Muscle layer of colon (tissue), 2 donors: Measurements from ENCODE around the gene KRAS.

Experiments
- H3K27ac ChIP-seq: one replicate; pipeline ENCODE4 v1.7.0; 2013; ENCODE audit warnings: low read depth, mild to moderate bottlenecking, low read length, moderate library complexity
- H3K27me3 ChIP-seq, 2 donors: one replicate each; pipeline ENCODE4 v1.7.0; 2013; ENCODE audit warnings: low read length in 2 of 2, mild to moderate bottlenecking in 2 of 2; ENCODE audit not compliant: insufficient read depth in 2 of 2, control insufficient read depth in 1 of 2
- H3K36me3 ChIP-seq: one replicate; pipeline ENCODE4 v1.7.0; 2013; ENCODE audit warnings: mild to moderate bottlenecking, low read length; ENCODE audit not compliant: insufficient read depth
- H3K4me1 ChIP-seq: one replicate; pipeline ENCODE4 v1.7.0; 2013; ENCODE audit warnings: mild to moderate bottlenecking, low read length; ENCODE audit not compliant: insufficient read depth
- H3K4me3 ChIP-seq, 2 donors: one replicate each; pipeline ENCODE4 v1.7.0; 2013; ENCODE audit warnings: low read length in 2 of 2, low read depth in 1 of 2, mild to moderate bottlenecking in 1 of 2, moderate library complexity in 1 of 2
- H3K9ac ChIP-seq: one replicate; pipeline ENCODE4 v1.7.0; 2013; ENCODE audit warnings: low read length
- H3K9me3 ChIP-seq: one replicate; pipeline ENCODE4 v1.7.0; 2013; ENCODE audit warnings: mild to moderate bottlenecking, low read length
- donor health status: abdominal sarcoma.
- donor health status: Adenocarcinoma of cecum.

KRAS gene

GRCh38 chr12:25241167-25242020 is 9.3 kb downstream of the KRAS start:
- Histone ChIP-seq H3K27me3 (no peaks in the 10 kb centered on the region), H3K27ac (peak overlapping the region; percentile 14), H3K36me3 (peaks cover 17% of the 10 kb centered on the region), H3K9me3 (no peaks in the 10 kb centered on the region), H3K4me1 (peaks cover 20% of the 10 kb centered on the region), H3K4me3 (no peak overlapping the region), H3K9ac (peak overlapping the region; percentile 16)

- Histone ChIP-seq H3K27ac (no peak overlapping the region), H3K4me3 (no peak overlapping the region), H3K9me3 (no peaks in the 10 kb centered on the region), H3K4me1 (peaks cover 15% of the 10 kb centered on the region), H3K27me3 (no peaks in the 10 kb centered on the region), H3K9ac (no peak overlapping the region), H3K36me3 (peaks cover 5% of the 10 kb centered on the region)
Observed at GRCh38 chr12:25236626-25237025, 14.1 kb downstream of the KRAS start.

GRCh38 chr12:25236190-25236589 is 14.5 kb downstream of the KRAS start:
- no peaks in the 10 kb centered on the region for H3K27me3 ChIP-seq
- H3K9me3 ChIP-seq, result no peaks in the 10 kb centered on the region
- peaks cover 5% of the 10 kb centered on the region for H3K36me3 ChIP-seq
- H3K4me3 ChIP-seq, result no peak overlapping the region
- peaks cover 10% of the 10 kb centered on the region for H3K4me1 ChIP-seq
- H3K27ac ChIP-seq, result no peak overlapping the region
- no peak overlapping the region for H3K9ac ChIP-seq

GRCh38 chr12:25213338-25213737 is 37.4 kb downstream of the KRAS start:
- Histone ChIP-seq H3K9ac (no peak overlapping the region), H3K4me3 (no peak overlapping the region), H3K27me3 (no peaks in the 10 kb centered on the region), H3K36me3 (peaks cover 11% of the 10 kb centered on the region), H3K9me3 (no peaks in the 10 kb centered on the region), H3K27ac (no peak overlapping the region), H3K4me1 (no peaks in the 10 kb centered on the region)

- Histone ChIP-seq H3K4me1 (no peaks in the 10 kb centered on the region), H3K9ac (no peak overlapping the region), H3K9me3 (no peaks in the 10 kb centered on the region), H3K4me3 (no peak overlapping the region), H3K27ac (no peak overlapping the region), H3K27me3 (no peaks in the 10 kb centered on the region), H3K36me3 (peaks cover 11% of the 10 kb centered on the region)
Observed at GRCh38 chr12:25208554-25208953, 42.2 kb downstream of the KRAS start.

GRCh38 chr12:25207846-25208245 is 42.9 kb downstream of the KRAS start:
- H3K9ac ChIP-seq, result no peak overlapping the region
- H3K27ac ChIP-seq, result no peak overlapping the region
- no peak overlapping the region for H3K4me3 ChIP-seq
- no peaks in the 10 kb centered on the region for H3K4me1 ChIP-seq
- peaks cover 11% of the 10 kb centered on the region for H3K36me3 ChIP-seq
- no peaks in the 10 kb centered on the region for H3K9me3 ChIP-seq
- no peaks in the 10 kb centered on the region for H3K27me3 ChIP-seq

GRCh38 chr12:25207411-25207810 is 43.3 kb downstream of the KRAS start:
- no peaks in the 10 kb centered on the region for H3K4me1 ChIP-seq
- H3K4me3 ChIP-seq, result no peak overlapping the region
- no peak overlapping the region for H3K27ac ChIP-seq
- no peaks in the 10 kb centered on the region for H3K27me3 ChIP-seq
- no peak overlapping the region for H3K9ac ChIP-seq
- H3K9me3 ChIP-seq, result no peaks in the 10 kb centered on the region
- H3K36me3 ChIP-seq, result peaks cover 11% of the 10 kb centered on the region

GRCh38 chr12:25202137-25202536 is 48.6 kb downstream of the KRAS start:
- Histone ChIP-seq H3K4me1 (no peaks in the 10 kb centered on the region), H3K9me3 (no peaks in the 10 kb centered on the region), H3K27me3 (no peaks in the 10 kb centered on the region), H3K4me3 (no peak overlapping the region), H3K36me3 (peaks cover 3% of the 10 kb centered on the region), H3K27ac (no peak overlapping the region), H3K9ac (no peak overlapping the region)

- Histone ChIP-seq H3K27ac (no peak overlapping the region), H3K4me1 (peaks cover 9% of the 10 kb centered on the region), H3K9me3 (no peaks in the 10 kb centered on the region), H3K27me3 (no peaks in the 10 kb centered on the region), H3K36me3 (peaks cover 3% of the 10 kb centered on the region), H3K9ac (no peak overlapping the region), H3K4me3 (no peak overlapping the region)
Observed at GRCh38 chr12:25200703-25201102, 50.0 kb downstream of the KRAS start.

GRCh38 chr12:25197608-25198007 is 53.1 kb downstream of the KRAS start:
- Histone ChIP-seq H3K27ac (no peak overlapping the region), H3K9me3 (no peaks in the 10 kb centered on the region), H3K4me1 (peaks cover 18% of the 10 kb centered on the region), H3K36me3 (peaks cover 3% of the 10 kb centered on the region), H3K4me3 (no peak overlapping the region), H3K9ac (no peak overlapping the region), H3K27me3 (no peaks in the 10 kb centered on the region)

GRCh38 chr12:25195056-25195971 is 55.4 kb downstream of the KRAS start, which contains the start of the genes DNAI7 and ETFRF1:
DNAI7 (minus strand) TSS chr12:25195160; CDS start chr12:25195078, 82 bp downstream.
ETFRF1 (plus strand) TSS chr12:25195237; CDS start chr12:25203957, 8,720 bp downstream.
- Histone ChIP-seq H3K9me3 (no peaks in the 10 kb centered on the region), H3K4me1 (peaks cover 18% of the 10 kb centered on the region), H3K27ac (peak within 1 kb of the TSS; percentile 90), H3K27me3 (no peaks in the 10 kb centered on the region), H3K9ac (peak within 1 kb of the TSS; percentile 85), H3K36me3 (peaks cover 3% of the 10 kb centered on the region), H3K4me3 (peak within 1 kb of the TSS; percentile 62 to 92)
